GM12801 (cell line): ENCODE data around the gene NTF3.

Source experiments
- TF ChIP-seq, protein P1 (sequence below): IDR thresholded peaks from one replicate; pipeline ENCODE4 v1.5.1; 2011; ENCODE audit warnings: control low read depth; ENCODE audit not compliant: insufficient read length; ENCODE audit errors: extremely low read depth

Gene NTF3

DNA sequence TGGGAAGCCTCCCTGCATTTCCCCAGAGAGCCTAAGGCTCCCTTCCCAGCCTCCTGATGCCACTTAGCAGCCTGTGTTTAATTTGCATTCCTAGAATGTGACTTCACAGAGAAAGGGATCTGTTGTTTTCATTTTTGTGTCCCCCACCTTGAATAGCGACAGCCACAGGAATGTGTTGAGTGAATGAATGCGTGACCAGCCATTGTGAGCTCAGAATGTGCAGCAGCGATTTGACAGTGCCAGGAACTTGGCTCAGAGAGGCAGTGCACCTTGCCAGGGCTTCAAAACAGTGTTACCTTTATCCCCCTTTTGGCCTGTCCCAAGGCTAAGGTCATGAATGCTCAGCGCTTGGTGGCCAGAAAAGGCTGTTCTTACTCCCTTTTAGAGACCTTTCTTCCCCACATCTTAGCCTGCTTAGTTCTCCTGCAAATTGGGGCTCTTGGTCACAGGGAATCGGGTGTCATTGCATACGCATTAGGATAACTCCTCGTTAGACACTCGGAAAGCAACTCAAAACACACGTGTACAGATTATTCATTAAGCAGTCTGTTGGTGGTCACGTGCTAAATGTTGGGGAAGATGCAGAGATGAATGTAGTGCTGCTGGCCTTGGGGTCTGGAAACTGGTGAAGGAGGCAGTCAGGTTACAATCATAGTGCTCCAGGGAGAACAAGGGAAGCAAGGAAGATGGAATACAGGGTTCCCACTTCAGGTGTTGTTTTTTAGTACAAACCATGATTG lies 9.8 kb downstream of the NTF3 start:
- TF ChIP-seq, protein P1, sequence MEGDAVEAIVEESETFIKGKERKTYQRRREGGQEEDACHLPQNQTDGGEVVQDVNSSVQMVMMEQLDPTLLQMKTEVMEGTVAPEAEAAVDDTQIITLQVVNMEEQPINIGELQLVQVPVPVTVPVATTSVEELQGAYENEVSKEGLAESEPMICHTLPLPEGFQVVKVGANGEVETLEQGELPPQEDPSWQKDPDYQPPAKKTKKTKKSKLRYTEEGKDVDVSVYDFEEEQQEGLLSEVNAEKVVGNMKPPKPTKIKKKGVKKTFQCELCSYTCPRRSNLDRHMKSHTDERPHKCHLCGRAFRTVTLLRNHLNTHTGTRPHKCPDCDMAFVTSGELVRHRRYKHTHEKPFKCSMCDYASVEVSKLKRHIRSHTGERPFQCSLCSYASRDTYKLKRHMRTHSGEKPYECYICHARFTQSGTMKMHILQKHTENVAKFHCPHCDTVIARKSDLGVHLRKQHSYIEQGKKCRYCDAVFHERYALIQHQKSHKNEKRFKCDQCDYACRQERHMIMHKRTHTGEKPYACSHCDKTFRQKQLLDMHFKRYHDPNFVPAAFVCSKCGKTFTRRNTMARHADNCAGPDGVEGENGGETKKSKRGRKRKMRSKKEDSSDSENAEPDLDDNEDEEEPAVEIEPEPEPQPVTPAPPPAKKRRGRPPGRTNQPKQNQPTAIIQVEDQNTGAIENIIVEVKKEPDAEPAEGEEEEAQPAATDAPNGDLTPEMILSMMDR = no peak

DNA sequence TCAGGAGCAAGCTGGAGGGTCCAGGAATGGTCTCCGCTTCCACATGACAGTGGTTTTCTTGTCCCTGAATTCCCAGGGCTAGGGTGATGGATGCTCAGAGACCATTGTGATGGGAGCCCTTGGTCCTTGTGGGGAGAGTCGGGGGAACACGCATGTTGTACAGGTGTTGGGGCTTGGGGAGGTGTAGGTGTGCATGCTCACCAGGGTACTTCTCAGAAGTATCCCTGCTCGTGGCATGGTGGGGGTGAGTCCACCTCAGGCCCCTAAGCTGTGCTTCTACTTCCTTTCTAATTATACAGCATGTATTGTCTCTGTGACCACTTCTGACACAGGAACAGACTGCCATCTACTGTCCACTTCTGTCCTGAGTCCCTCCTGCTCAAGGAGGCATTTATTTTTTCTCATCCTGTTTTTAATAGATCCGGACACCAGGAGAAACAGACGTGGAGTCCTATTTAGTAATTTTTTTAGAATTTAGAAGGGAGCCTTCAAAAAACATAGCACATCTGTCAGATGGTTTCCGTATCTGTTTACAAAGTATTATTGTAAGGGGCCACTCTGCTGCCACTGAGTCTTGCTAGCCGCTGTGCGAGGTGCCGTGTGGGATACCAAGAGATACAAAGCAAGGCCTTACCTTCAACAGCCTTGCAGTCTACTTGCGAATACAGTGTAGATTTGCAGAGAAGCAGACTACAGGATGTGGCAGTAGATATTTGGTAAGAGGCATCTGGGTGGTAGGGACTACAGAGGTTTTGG lies 10.5 kb downstream of the NTF3 start:
- TF ChIP-seq, protein P1 = no peak

DNA sequence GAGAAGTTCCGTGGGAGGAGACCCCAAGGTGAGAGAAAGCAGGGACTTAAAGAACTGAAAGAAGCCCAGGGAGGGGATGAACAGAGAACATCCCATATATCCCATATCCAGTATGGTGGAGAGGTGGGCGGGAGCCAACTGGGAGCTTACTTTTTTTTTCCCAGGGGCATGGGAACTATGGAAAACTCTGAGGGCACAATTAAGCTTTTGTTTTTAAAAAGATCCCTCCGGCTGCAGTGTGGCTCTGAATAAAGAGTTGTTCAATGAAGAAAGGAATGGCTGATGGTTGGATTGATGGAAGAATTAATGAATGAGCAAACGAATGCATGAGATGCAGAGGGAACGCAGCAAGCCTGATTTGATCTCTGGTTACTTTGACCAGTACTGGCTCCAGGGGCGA lies 12.6 kb downstream of the NTF3 start:
- TF ChIP-seq, protein P1 = no peak

DNA sequence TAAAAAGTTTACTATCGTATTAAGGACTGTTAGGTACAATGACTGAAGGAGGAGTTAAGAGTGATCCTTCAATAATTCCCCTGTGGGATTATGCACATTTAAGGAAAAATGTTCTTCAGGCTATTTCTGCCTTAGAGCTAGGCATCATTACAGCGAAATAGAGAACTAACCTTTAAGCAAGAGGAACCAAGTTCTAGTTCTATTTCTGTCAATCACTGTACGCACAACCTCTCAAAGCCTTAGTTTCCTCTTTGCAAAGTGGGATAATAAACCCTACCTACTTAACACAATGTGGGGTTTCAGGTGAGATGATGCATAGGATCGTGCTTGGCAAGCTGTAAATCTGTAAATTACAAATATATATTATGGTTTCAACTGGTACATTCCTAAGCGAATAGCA lies 15.4 kb downstream of the NTF3 start:
- TF ChIP-seq, protein P1 = no peak

DNA sequence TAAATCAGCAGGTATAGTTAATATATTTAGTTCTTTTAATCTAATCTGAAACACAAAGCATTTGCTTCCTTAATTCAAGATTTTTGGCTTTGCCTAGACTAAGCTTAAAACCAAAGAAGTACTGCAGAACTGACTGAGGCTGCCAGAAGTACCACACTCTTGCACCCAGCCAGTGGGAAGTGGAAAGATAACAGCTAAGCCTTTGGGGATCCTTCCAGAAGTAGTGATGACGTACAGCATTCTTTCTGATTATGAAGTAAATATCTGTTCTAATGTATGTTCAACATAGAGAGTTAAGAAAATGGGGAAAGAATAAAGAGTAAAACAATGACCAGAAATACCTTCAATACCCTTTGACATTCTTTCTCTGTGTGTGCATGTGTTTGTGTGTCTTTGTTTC lies 19.3 kb downstream of the NTF3 start:
- TF ChIP-seq, protein P1 = no peak

DNA sequence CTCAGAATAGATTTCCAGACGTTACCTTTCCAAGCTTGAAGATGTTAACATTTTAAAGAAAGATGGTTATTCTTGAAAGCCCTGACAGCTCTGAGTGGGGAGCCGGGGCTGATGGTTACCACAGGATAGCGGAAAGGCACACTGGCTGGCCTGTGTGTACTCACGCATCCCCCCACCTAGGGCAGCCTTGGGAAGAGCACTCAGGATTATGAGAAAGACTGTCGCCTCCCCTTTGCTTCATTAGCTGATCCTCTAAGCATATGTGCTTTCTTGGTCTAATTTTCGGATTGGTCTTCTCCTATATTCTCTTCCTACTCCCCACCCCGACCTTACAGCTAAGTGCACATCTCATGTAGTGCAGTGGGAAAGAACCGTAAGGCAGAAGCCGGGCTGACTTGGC lies 20.7 kb downstream of the NTF3 start:
- TF ChIP-seq, protein P1 = no peak

DNA sequence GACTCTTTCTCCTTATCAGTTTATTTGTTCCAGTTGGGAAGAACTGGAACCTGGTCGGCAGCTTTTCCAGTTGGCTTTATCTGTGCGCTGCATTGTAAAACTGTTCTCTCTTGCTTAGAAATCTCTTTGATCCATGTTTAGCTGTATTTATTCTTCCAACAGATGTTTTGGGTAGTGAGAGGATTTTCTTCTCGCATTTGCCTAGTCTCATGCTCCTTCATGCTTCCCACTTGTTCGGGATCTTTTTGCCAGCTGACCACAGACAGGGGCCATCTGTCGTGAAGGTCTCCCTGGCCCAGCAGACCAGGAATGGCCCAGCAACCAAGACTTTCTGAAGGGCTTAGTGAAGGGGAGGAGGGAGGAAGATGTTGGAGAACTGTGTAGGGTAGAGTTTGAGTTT lies 21.6 kb downstream of the NTF3 start:
- TF ChIP-seq, protein P1 = no peak
